BJ (cell line): Measurements from ENCODE around the gene ZCCHC3. TPM values are rescaled to one million over a fixed set of nuclear protein-coding genes. Genes with fewer than 3 reads are reported as not detected.

Source experiments
- CTCF ChIA-PET: fragments of 350-600 bp; formaldehyde crosslinking; extraction: SDS; loops from one replicate; lab custom pipeline; 2021; ENCODE audit warnings: antibody characterized with exemption, inconsistent platforms; lab: Yijun Ruan, JAX
- POLR2A ChIA-PET: fragments of 300-600 bp; sonication (Branson Sonifier 250); formaldehyde crosslinking; extraction: SDS; loops from one replicate; lab custom pipeline; 2021; ENCODE audit warnings: antibody characterized with exemption; lab: Charles Lee
- DNase-seq: peaks from one replicate; pipeline ENCODE4 v3.0.0-alpha.2; 2011; ENCODE audit warnings: low read depth
- H3K27me3 ChIP-seq: 2 replicates; pipeline ENCODE4 v1.6.0; 2011; ENCODE audit warnings: low read length; ENCODE audit not compliant: control insufficient read depth, insufficient read depth
- H3K36me3 ChIP-seq: 2 replicates; pipeline ENCODE4 v1.5.1; 2011; ENCODE audit warnings: low read length; ENCODE audit not compliant: control insufficient read depth, insufficient read depth
- H3K4me3 ChIP-seq: 2 replicates; pipeline ENCODE4 v1.5.1; 2011; ENCODE audit warnings: low read depth, mild to moderate bottlenecking, control low read depth, low read length
- CTCF ChIP-seq: IDR thresholded peaks from 2 replicates; pipeline ENCODE4 v1.5.1; 2011; ENCODE audit warnings: low read depth, mild to moderate bottlenecking, control low read depth, inconsistent platforms, low read length, moderate library complexity; ENCODE audit not compliant: insufficient read depth
- polyA plus RNA-seq: library from polyadenylated mRNA; depleted of rRNA; stranded (reverse); fragments of >200 nt; gene quantifications from 2 replicates; pipeline ENCODE4 v1.2.3, GENCODE V29; 2011

Gene ZCCHC3
- polyA plus RNA-seq, 1 experiment, result 7.1 TPM

GRCh38 chr20:290084-290831 is 7.1 kb upstream of the ZCCHC3 start, which contains the start of gene C20orf96:
Gene C20orf96, minus strand, starts transcription at chr20:290750. Its CDS starts 140 bp downstream, at chr20:290610.
- TF ChIP-seq CTCF, result peak; percentile 74
- peak; percentile 68 for DNase-seq
- H3K27me3 ChIP-seq, result no peaks in the 10 kb centered on the region
- H3K4me3 ChIP-seq, result peak within 1 kb of the TSS; percentile 75
- ChIA-PET POLR2A (no interaction called here), CTCF (no interaction called here)
- H3K36me3 ChIP-seq, result no peaks in the 10 kb centered on the region

GRCh38 chr20:294602-295001 is 2.8 kb upstream of the ZCCHC3 start:
- H3K36me3 ChIP-seq, result no peaks in the 10 kb centered on the region
- no peak for TF ChIP-seq CTCF
- CTCF ChIA-PET, result no interaction called here
- no peak overlapping the region for H3K4me3 ChIP-seq
- H3K27me3 ChIP-seq, result no peaks in the 10 kb centered on the region
- no peak for DNase-seq
- POLR2A ChIA-PET, result no interaction called here

- H3K36me3 ChIP-seq, result no peaks in the 10 kb centered on the region
- POLR2A ChIA-PET, result no interaction called here
- CTCF ChIA-PET, result interaction anchor here (1.2 kb wide), 1 partner anchor 29 kb away, joined by 3 read pairs; no protein-coding TSS in a partner anchor
- no peak for TF ChIP-seq CTCF
- H3K27me3 ChIP-seq, result no peaks in the 10 kb centered on the region
- no peak overlapping the region for H3K4me3 ChIP-seq
- no peak for DNase-seq
Observed at GRCh38 chr20:295804-296203, 1.6 kb upstream of the ZCCHC3 start.

- TF ChIP-seq CTCF, result no peak
- no peaks in the 10 kb centered on the region for H3K36me3 ChIP-seq
- ChIA-PET CTCF (interaction anchor here (0.7 to 1.4 kb wide), 2 partner anchors 22 to 75 kb away, joined by 3 read pairs; no protein-coding TSS in a partner anchor), POLR2A (interaction anchor here (0.6 kb wide), 1 partner anchor 12 kb away, joined by 3 read pairs; no protein-coding TSS in a partner anchor)
- H3K4me3 ChIP-seq, result peak overlapping the region; percentile 90
- DNase-seq, result no peak
- no peaks in the 10 kb centered on the region for H3K27me3 ChIP-seq
Observed at GRCh38 chr20:297925-298775, 780 bp downstream of the ZCCHC3 start.
